K562 (cell line): Measurements from ENCODE around the gene SCN2B. TPM values are rescaled to one million over a fixed set of nuclear protein-coding genes. Genes with fewer than 3 reads are reported as not detected.

Experiments used
- ATAC-seq: fragments of 200-7000 bp; cut with Tn5 transposase; 3 replicates; pipeline ENCODE4 v1.9.1; 2020; ENCODE audit warnings: moderate library complexity
- BruUV-seq: library from RNA; stranded (reverse); fragments of 400-500 nt; replicated peaks from 2 replicates; lab custom pipeline; 2021; lab: Mats Ljungman, UMichigan
- CTCF ChIA-PET: fragments of 300-600 bp; formaldehyde crosslinking; extraction: SDS; loops from one replicate; lab custom pipeline; 2021; ENCODE audit warnings: low intra/inter-chr PET ratio; lab: Yijun Ruan, JAX
- POLR2A ChIA-PET: fragments of 300-600, 350-650 bp; sonication (Branson Sonifier 250); formaldehyde crosslinking; extraction: SDS; loops from one replicate; lab custom pipeline; 2021; ENCODE audit warnings: antibody characterized with exemption, inconsistent platforms; lab: Yijun Ruan, JAX
- DNase-seq, 4 experiments: peaks; one replicate each; pipeline versions ENCODE4 v3.0.0 to v3.0.0-alpha.2; 2011 to 2018; ENCODE audit warnings: low spot score in 3 of 4, mixed read lengths in 3 of 4; ENCODE audit errors: extremely low read depth in 1 of 4
- FAIRE-seq: peaks from 2 replicates; lab custom pipeline; 2011; peaks lifted over from hg19 to GRCh38; lab: Jason Lieb, UNC
- H2AFZ ChIP-seq: 2 replicates; pipeline ENCODE4 v1.6.0; 2011; ENCODE audit warnings: low read depth, low read length, control low read depth, inconsistent platforms
- H3K27ac ChIP-seq: fragments of 200-600 bp; 3 replicates; pipeline ENCODE4 v1.8.0; 2011; ENCODE audit warnings: low read depth, mild to moderate bottlenecking, control low read depth, inconsistent platforms, low read length, moderate library complexity, mixed read lengths; ENCODE audit errors: extremely low read depth
- H3K27me3 ChIP-seq, 2 experiments: fragments of 300-600 bp in 1 of 2; 2 replicates in 1 of 2; 3 replicates in 1 of 2; pipeline versions ENCODE4 v1.6.0 to v1.8.0; 2011; ENCODE audit warnings: inconsistent platforms in 2 of 2, low read length in 2 of 2, mild to moderate bottlenecking in 1 of 2, mixed read lengths in 1 of 2, moderate library complexity in 1 of 2; ENCODE audit not compliant: control insufficient read depth in 2 of 2, insufficient read depth in 2 of 2
- H3K36me3 ChIP-seq: fragments of 300-600 bp; 3 replicates; pipeline ENCODE4 v1.8.0; 2011; ENCODE audit warnings: mild to moderate bottlenecking, low read length, inconsistent platforms; ENCODE audit not compliant: control insufficient read depth, insufficient read depth
- H3K4me1 ChIP-seq, 2 experiments: fragments of 200-600 bp in 1 of 2; replicated peaks in 1 of 2; 2 replicates in 1 of 2; 3 replicates in 1 of 2; pipeline versions ENCODE4 v1.5.1 to v1.8.0; 2011; ENCODE audit warnings: inconsistent platforms in 2 of 2, low read length in 2 of 2, mild to moderate bottlenecking in 1 of 2, mixed read lengths in 1 of 2, moderate library complexity in 1 of 2; ENCODE audit not compliant: control insufficient read depth in 2 of 2, insufficient read depth in 2 of 2
- H3K4me2 ChIP-seq: 2 replicates; pipeline ENCODE4 v1.6.1; 2011; ENCODE audit warnings: low read length, control low read depth, inconsistent platforms, mixed read lengths; ENCODE audit not compliant: insufficient read depth
- H3K4me3 ChIP-seq: fragments of 200-600 bp; sonication (generic), shearing (Covaris generic); 2 replicates; pipeline ENCODE4 v1.5.1; 2016; ENCODE audit warnings: control low read depth, inconsistent platforms
- H3K79me2 ChIP-seq: fragments of 200-600 bp; 3 replicates; pipeline ENCODE4 v1.8.0; 2011; ENCODE audit warnings: low read length, inconsistent platforms; ENCODE audit not compliant: control insufficient read depth, insufficient read depth
- H3K9ac ChIP-seq, 2 experiments: 2 replicates each; pipeline versions ENCODE4 v1.6.0 to v1.6.1; 2011; ENCODE audit warnings: low read depth in 2 of 2, low read length in 2 of 2, control low read depth in 1 of 2, inconsistent platforms in 1 of 2, mild to moderate bottlenecking in 1 of 2, mixed read lengths in 1 of 2; ENCODE audit not compliant: insufficient read depth in 1 of 2
- H3K9me1 ChIP-seq: one replicate; pipeline ENCODE4 v1.6.0; 2011; ENCODE audit warnings: inconsistent platforms, mild to moderate bottlenecking, low read length, moderate library complexity; ENCODE audit not compliant: control insufficient read depth, insufficient read depth
- H3K9me3 ChIP-seq: replicated peaks from 2 replicates; pipeline ENCODE4 v1.5.1; 2011; ENCODE audit warnings: low read depth, low read length, inconsistent platforms; ENCODE audit not compliant: control insufficient read depth, insufficient read depth
- H4K20me1 ChIP-seq: replicated peaks from 2 replicates; pipeline ENCODE4 v1.6.1; 2011; ENCODE audit warnings: low read length, inconsistent platforms, mixed read lengths; ENCODE audit not compliant: control insufficient read depth, insufficient read depth
- CBFA2T3 ChIP-seq: fragments of 450-650 bp; IDR thresholded peaks from 2 replicates; pipeline ENCODE4 v1.6.1; 2017
- CHCHD3 ChIP-seq: fragments of 250-450 bp; sonication (Bioruptor Pico); IDR thresholded peaks from 2 replicates; pipeline ENCODE4 v2.1.2; 2022; ENCODE audit warnings: mild to moderate bottlenecking
- CXXC5 ChIP-seq: fragments of 250-450 bp; sonication (Bioruptor Pico); IDR thresholded peaks from 2 replicates; pipeline ENCODE4 v1.8.0; 2022; ENCODE audit warnings: inconsistent platforms, mild to moderate bottlenecking, moderate library complexity
- GTF2A2 ChIP-seq: IDR thresholded peaks from 2 replicates; pipeline ENCODE4 v1.6.1; 2016; ENCODE audit warnings: mild to moderate bottlenecking, missing genetic modification characterization, missing compliant biosample characterization
- SNAPC5 ChIP-seq: fragments of 250-450 bp; sonication (Bioruptor Pico); IDR thresholded peaks from 2 replicates; pipeline ENCODE4 v1.8.0; 2021; ENCODE audit warnings: moderate library complexity, mild to moderate bottlenecking, inconsistent platforms
- TFAP4 ChIP-seq: sonication (generic); formaldehyde crosslinking; IDR thresholded peaks from 2 replicates; pipeline ENCODE4 v1.8.0; 2022; ENCODE audit warnings: missing genetic modification reagents, mild to moderate bottlenecking, moderate library complexity, borderline replicate concordance
- THRB ChIP-seq: fragments of 450-650 bp; formaldehyde crosslinking; conservative IDR thresholded peaks from 2 replicates; pipeline ENCODE4 v1.4.0; 2022; ENCODE audit warnings: mild to moderate bottlenecking, missing genetic modification characterization
- ZNF551 ChIP-seq: fragments of 250-450 bp; sonication (Bioruptor Pico); IDR thresholded peaks from 2 replicates; pipeline ENCODE4 v1.5.0; 2021; ENCODE audit warnings: mild to moderate bottlenecking, moderate library complexity
- WGBS: fragments of 100-300 bp; shearing (Covaris generic); methylation state at CpG from one replicate; pipeline ENCODE4 v1.1.6; 2016; ENCODE audit warnings: low coverage, mixed read lengths; ENCODE audit not compliant: insufficient coverage; ENCODE audit errors: missing lambda C conversion rate; 5-methylcytosine and 5-hydroxymethylcytosine counted together
- in situ Hi-C: fragments of 300-500 bp; cut with MboI; formaldehyde crosslinking; loops from 4 replicates; pipeline ENCODE4 v1.15.0; 2018; ENCODE audit warnings: inconsistent platforms, mixed read lengths
- intact Hi-C: fragments of 100-400 bp; cut with micrococcal nuclease; formaldehyde crosslinking; loops from 2 replicates; pipeline ENCODE4 v1.14.2; 2022
- polyA plus RNA-seq, 8 experiments: library from polyadenylated mRNA; depleted of rRNA in 4 of 8; stranded (reverse) in 5 of 8; unstranded in 3 of 8; fragments of >200 nt; fragmentation: Nextera tagmentation in 2 of 8; fragmentation: Illumina TruSeq in 1 of 8; extraction: Ambion mirVana in 2 of 8; extraction: Trizol in 1 of 8; gene quantifications; 2 replicates each; pipeline versions ENCODE4 v1.2.1 to v1.2.3, GENCODE V29; 2011 to 2014; ENCODE audit warnings: inconsistent platforms in 1 of 8, missing spikeins in 1 of 8
- total RNA-seq, 7 experiments: library from RNA; depleted of rRNA in 6 of 7; stranded (reverse); fragments of >200 nt in 6 of 7; fragmentation: Illumina TruSeq in 2 of 7; extraction: Trizol in 2 of 7; gene quantifications; 2 replicates each; pipeline versions ENCODE4 v1.2.1 to v1.2.3, GENCODE V29; 2011 to 2021; ENCODE audit warnings: low replicate concordance in 1 of 7

Gene SCN2B
- total and polyA plus RNA-seq, 9 of the 15 experiments (the other 6 are each of a cell fraction or from before 2014, with no cell fraction given): not detected

GRCh38 chr11:118135796-118136165 lies 40.7 kb downstream of the SCN2B start (continued):
- no peak for TF ChIP-seq CHCHD3 (CRISPR knock-in tag)
- no peak for TF ChIP-seq THRB
- TF ChIP-seq CXXC5 (CRISPR knock-in tag): no peak
- no peak for TF ChIP-seq CBFA2T3
- TF ChIP-seq SNAPC5: no peak
- TF ChIP-seq GTF2A2 (tag): no peak
- TF ChIP-seq, all 486 proteins: peak for 0

GRCh38 chr11:118135051-118135795 lies 41.2 kb downstream of the SCN2B start:
- H4K20me1 ChIP-seq: no peaks in the 10 kb centered on the region; the same call in 1 of the 2 replicates
- FAIRE-seq: no peak
- POLR2A ChIA-PET: interaction anchor here (0.7 to 1.0 kb wide), 3 partner anchors 9 to 23 kb away, joined by 3 to 4 read pairs (median 4); no protein-coding TSS in a partner anchor
- H2AFZ ChIP-seq: no peak overlapping the region
- intact Hi-C loops (no loop called here), in situ Hi-C loops (no loop called here)
- no peak overlapping the region for H3K27ac ChIP-seq
- no peaks in the 10 kb centered on the region for H3K36me3 ChIP-seq
- WGBS: 0% methylated on average over 7 of the region's 7 CpGs
- H3K4me2 ChIP-seq: no peak overlapping the region
- CTCF ChIA-PET: no interaction called here
- H3K4me1 ChIP-seq: no peaks in the 10 kb centered on the region
- no peak for DNase-seq
- H3K9me3 ChIP-seq: no peaks in the 10 kb centered on the region
- H3K27me3 ChIP-seq: peaks cover 21 to 55% of the 10 kb centered on the region in 2 experiments
- BruUV-seq: no TSS peak
- no peaks in the 10 kb centered on the region for H3K79me2 ChIP-seq
- H3K4me3 ChIP-seq: no peak overlapping the region
- H3K9ac ChIP-seq: no peak overlapping the region
- H3K9me1 ChIP-seq: peaks cover 3% of the 10 kb centered on the region
- ATAC-seq: no peak
- TF ChIP-seq TFAP4 (no peak), ZNF551 (CRISPR knock-in tag) (no peak)
